ENCODE results near the gene NOS2. TPM values are rescaled to one million over a fixed set of nuclear protein-coding genes. Genes with fewer than 3 reads are reported as not detected.

NOS2 gene
- total RNA-seq, 1 experiment from 2014 or later, result 19.0 TPM

- DNase-seq, result no peak
Observed at GRCh38 chr17:27808628-27809027, 8.3 kb upstream of the NOS2 start.

DNA sequence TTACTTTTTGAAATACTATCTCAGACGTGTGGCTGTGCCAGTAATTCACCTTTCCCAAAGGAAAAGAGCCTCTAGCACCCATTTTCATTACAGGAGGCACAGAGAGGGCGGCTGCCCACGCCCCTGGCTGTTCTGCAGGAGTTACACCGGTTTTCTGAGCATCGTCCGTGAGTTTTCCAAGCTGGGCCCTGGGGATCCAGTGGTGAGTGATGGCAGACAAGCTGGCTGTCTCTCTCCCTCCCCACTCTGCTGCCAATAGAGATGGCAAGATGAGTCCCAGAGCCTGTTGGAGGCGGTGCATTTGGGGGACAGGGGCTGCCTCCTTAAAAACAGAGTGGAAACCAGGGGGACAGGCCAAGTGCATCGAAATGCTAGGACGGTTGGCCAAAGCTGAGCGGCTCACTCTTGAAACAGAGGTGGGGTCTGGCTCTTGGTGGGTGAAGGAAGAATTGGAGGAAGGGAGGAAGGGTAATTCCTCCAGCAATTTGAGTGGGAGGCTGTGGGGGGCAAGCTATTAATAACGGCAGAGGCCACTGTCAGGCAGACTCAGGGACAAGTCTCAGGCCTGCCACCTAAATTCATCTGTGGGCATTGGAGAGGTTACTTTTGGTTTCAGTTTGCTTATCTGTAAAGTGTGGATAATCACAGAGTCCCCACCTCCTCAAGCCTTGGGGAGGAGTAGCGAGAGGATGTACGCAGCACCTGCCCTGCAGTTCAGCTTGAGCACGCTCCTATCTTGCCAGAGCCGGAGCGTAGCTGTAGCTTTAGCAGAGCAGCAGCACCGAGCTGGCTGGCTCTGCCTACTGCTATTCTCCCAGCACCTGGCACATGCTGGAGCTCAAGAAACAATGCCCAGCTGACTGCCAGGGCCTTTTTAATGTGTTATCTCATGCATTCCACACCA is 7.5 kb upstream of the NOS2 start:
- Mint-ChIP-seq H3K27me3 (ENCODE audit: insufficient read depth, unreplicated experiment) (no peaks in the 10 kb centered on the region), H3K27ac (ENCODE audit: unreplicated experiment) (no peak overlapping the region), H3K36me3 (ENCODE audit: insufficient read depth, unreplicated experiment) (peaks cover 6% of the 10 kb centered on the region), H3K4me3 (ENCODE audit: unreplicated experiment) (no peak overlapping the region), H3K9me3 (ENCODE audit: unreplicated experiment) (peaks cover 11% of the 10 kb centered on the region), H3K4me1 (ENCODE audit: low read depth, unreplicated experiment) (peaks cover 43% of the 10 kb centered on the region)
- no peak overlapping the region for H3K4me3 ChIP-seq (ENCODE audit: low read depth, low read length)
- intact Hi-C loops (cut with micrococcal nuclease; ENCODE audit: unreplicated experiment), result loop anchor here (2.0 to 5.0 kb wide), 2 partner anchors 17 to 234 kb away; partner anchors contain the start of gene NLK
- DNase-seq, result peak; percentile 63 to 80
- CTCF ChIA-PET, result interaction anchor here (0.6 to 10.7 kb wide), 13 partner anchors 8 to 153 kb away, joined by 3 to 540 read pairs (median 7); partner anchors contain the start of gene LYRM9
- peaks cover 44% of the 10 kb centered on the region for H3K4me1 ChIP-seq
- BruUV-seq (replicated peaks), result no TSS peak
- H3K36me3 ChIP-seq (ENCODE audit: control insufficient read depth, insufficient read depth, low read length), result no peaks in the 10 kb centered on the region
- no peak for TF ChIP-seq CTCF (IDR thresholded peaks at IDR 0.05; ENCODE audit: insufficient read depth in 1 of 2, low read depth in 1 of 2, low read length in 1 of 2, severe bottlenecking in 1 of 2, unreplicated experiment in 1 of 2)
- POLR2A ChIA-PET, result interaction anchor here (0.5 to 0.9 kb wide), 2 partner anchors 10 to 14 kb away, joined by 6 to 7 read pairs; no protein-coding TSS in a partner anchor
- 0 out of 2 replicates have a peak, but pooled peaks cover 4% of the 10 kb centered on the region for H3K9me3 ChIP-seq
- no peaks in the 10 kb centered on the region for H3K27me3 ChIP-seq (replicated peaks; ENCODE audit: control insufficient read depth, insufficient read depth, low read length)

More at GRCh38 chr17:27808628-27809027, 8.3 kb upstream of the NOS2 start:
- Mint-ChIP-seq H3K36me3 (ENCODE audit: insufficient read depth, unreplicated experiment) (peaks cover 6% of the 10 kb centered on the region), H3K4me1 (ENCODE audit: low read depth, unreplicated experiment) (peaks cover 38% of the 10 kb centered on the region), H3K9me3 (ENCODE audit: unreplicated experiment) (peaks cover 11% of the 10 kb centered on the region), H3K27me3 (ENCODE audit: insufficient read depth, unreplicated experiment) (no peaks in the 10 kb centered on the region), H3K27ac (ENCODE audit: unreplicated experiment) (no peak overlapping the region), H3K4me3 (ENCODE audit: unreplicated experiment) (no peak overlapping the region)
- no TSS peak for BruUV-seq (replicated peaks)
- no peaks in the 10 kb centered on the region for H3K27me3 ChIP-seq (replicated peaks; ENCODE audit: control insufficient read depth, insufficient read depth, low read length)
- TF ChIP-seq CTCF (IDR thresholded peaks at IDR 0.05; ENCODE audit: insufficient read depth in 1 of 2, low read depth in 1 of 2, low read length in 1 of 2, severe bottlenecking in 1 of 2, unreplicated experiment in 1 of 2), result no peak
- intact Hi-C loops (cut with micrococcal nuclease; ENCODE audit: unreplicated experiment), result loop anchor here (2.0 to 5.0 kb wide), 2 partner anchors 16 to 234 kb away; partner anchors contain the start of gene NLK
- no peaks in the 10 kb centered on the region for H3K36me3 ChIP-seq (ENCODE audit: control insufficient read depth, insufficient read depth, low read length)
- CTCF ChIA-PET, result interaction anchor here (0.6 to 10.7 kb wide), 12 partner anchors 11 to 154 kb away, joined by 3 to 540 read pairs (median 7); partner anchors contain the start of gene LYRM9
- H3K9me3 ChIP-seq, result 0 out of 2 replicates have a peak, but pooled peaks cover 4% of the 10 kb centered on the region
- no peak overlapping the region for H3K4me3 ChIP-seq (ENCODE audit: low read depth, low read length)
- peaks cover 36% of the 10 kb centered on the region for H3K4me1 ChIP-seq
- POLR2A ChIA-PET, result interaction anchor here (0.5 to 0.9 kb wide), 2 partner anchors 11 to 15 kb away, joined by 6 to 7 read pairs; no protein-coding TSS in a partner anchor

GRCh38 chr17:27805520-27806146 is 5.3 kb upstream of the NOS2 start:
- H3K27ac Mint-ChIP-seq (ENCODE audit: unreplicated experiment), result peak overlapping the region; percentile 95
- TF ChIP-seq CTCF (IDR thresholded peaks at IDR 0.05; ENCODE audit: insufficient read depth in 1 of 2, low read depth in 1 of 2, low read length in 1 of 2, severe bottlenecking in 1 of 2, unreplicated experiment in 1 of 2), result peak; percentile 99

More at GRCh38 chr17:27805520-27806146, 5.3 kb upstream of the NOS2 start:
- peaks cover 41% of the 10 kb centered on the region for H3K4me1 Mint-ChIP-seq (ENCODE audit: low read depth, unreplicated experiment)
- Histone ChIP-seq H3K4me3 (ENCODE audit: low read depth, low read length) (peak overlapping the region; percentile 19), H3K36me3 (ENCODE audit: control insufficient read depth, insufficient read depth, low read length) (no peaks in the 10 kb centered on the region), H3K4me1 (peaks cover 52% of the 10 kb centered on the region), H3K27me3 (replicated peaks; ENCODE audit: control insufficient read depth, insufficient read depth, low read length) (no peaks in the 10 kb centered on the region), H3K9me3 (0 out of 2 replicates have a peak, but pooled peaks cover 4% of the 10 kb centered on the region)
- H3K36me3 Mint-ChIP-seq (ENCODE audit: insufficient read depth, unreplicated experiment), result peaks cover 6% of the 10 kb centered on the region
- H3K9me3 Mint-ChIP-seq (ENCODE audit: unreplicated experiment), result peaks cover 11% of the 10 kb centered on the region
- ChIA-PET POLR2A (interaction anchor here (0.6 to 2.1 kb wide), 7 partner anchors 12 to 484 kb away, joined by 3 to 10 read pairs (median 3); no protein-coding TSS in a partner anchor), CTCF (interaction anchor here (0.6 to 10.7 kb wide), 44 partner anchors 8 to 446 kb away, joined by 3 to 540 read pairs (median 6); partner anchors contain the start of gene LYRM9)
- intact Hi-C loops (cut with micrococcal nuclease; ENCODE audit: unreplicated experiment), result loop anchor here (1.0 to 5.0 kb wide), 5 partner anchors 40 to 237 kb away; partner anchors contain the start of gene NLK
- DNase-seq, result peak; percentile 97
- peak overlapping the region; percentile 65 for H3K4me3 Mint-ChIP-seq (ENCODE audit: unreplicated experiment)
- BruUV-seq (replicated peaks), result no TSS peak
- no peaks in the 10 kb centered on the region for H3K27me3 Mint-ChIP-seq (ENCODE audit: insufficient read depth, unreplicated experiment)

Measured in Caco-2 (cell line).